ENCODE measurements around the gene RMND1. TPM values are rescaled to one million over a fixed set of nuclear protein-coding genes. Genes with fewer than 3 reads are reported as not detected.
A peak's percentile ranks its signal among the peaks of the same experiment; 100 is the strongest.
"Not testable (repeated sequence)": the region's sequence is repeated elsewhere in the genome, so short reads cannot be mapped to it uniquely, and the experiment has no call there.

The RMND1 gene
- total RNA-seq, 1 donor from 2014 or later: 28.6 TPM

- Mint-ChIP-seq H3K4me3 (no peak overlapping the region), H3K27ac (no peak overlapping the region), H3K4me1 (ENCODE audit: unreplicated experiment) (no peaks in the 10 kb centered on the region), H3K27me3 (no peaks in the 10 kb centered on the region), H3K36me3 (peaks cover 28% of the 10 kb centered on the region), H3K9me3 (no peaks in the 10 kb centered on the region)
- no peak for DNase-seq (ENCODE audit: extremely low spot score, unreplicated experiment)
- no peak for TF ChIP-seq CTCF (conservative IDR thresholded peaks at IDR 0.05)
Observed at GRCh38 chr6:151365233-151365632, 86.7 kb downstream of the RMND1 start.

GRCh38 chr6:151359486-151359885 is 92.4 kb downstream of the RMND1 start:
- H3K4me3 Mint-ChIP-seq: peak overlapping the region; percentile 39
- no peaks in the 10 kb centered on the region for H3K27me3 Mint-ChIP-seq
- H3K4me1 Mint-ChIP-seq (ENCODE audit: unreplicated experiment): no peaks in the 10 kb centered on the region
- H3K27ac Mint-ChIP-seq: peak overlapping the region; percentile 93
- no peak for DNase-seq (ENCODE audit: extremely low spot score, unreplicated experiment)
- H3K36me3 Mint-ChIP-seq: peaks cover 21% of the 10 kb centered on the region
- no peaks in the 10 kb centered on the region for H3K9me3 Mint-ChIP-seq
- no peak for TF ChIP-seq CTCF (conservative IDR thresholded peaks at IDR 0.05)

- Mint-ChIP-seq H3K27ac (peak overlapping the region; percentile 44), H3K27me3 (no peaks in the 10 kb centered on the region), H3K4me1 (ENCODE audit: unreplicated experiment) (no peaks in the 10 kb centered on the region), H3K4me3 (no peak overlapping the region), H3K36me3 (peaks cover 18% of the 10 kb centered on the region), H3K9me3 (no peaks in the 10 kb centered on the region)
- TF ChIP-seq CTCF (conservative IDR thresholded peaks at IDR 0.05): no peak
- DNase-seq (ENCODE audit: extremely low spot score, unreplicated experiment): no peak
Observed at GRCh38 chr6:151358475-151358874, 93.5 kb downstream of the RMND1 start.

- no peak overlapping the region for H3K4me3 Mint-ChIP-seq
- no peaks in the 10 kb centered on the region for H3K27me3 Mint-ChIP-seq
- no peak for TF ChIP-seq CTCF (conservative IDR thresholded peaks at IDR 0.05)
- H3K36me3 Mint-ChIP-seq: peaks cover 18% of the 10 kb centered on the region
- DNase-seq (ENCODE audit: extremely low spot score, unreplicated experiment): no peak
- H3K9me3 Mint-ChIP-seq: no peaks in the 10 kb centered on the region
- H3K4me1 Mint-ChIP-seq (ENCODE audit: unreplicated experiment): no peaks in the 10 kb centered on the region
- H3K27ac Mint-ChIP-seq: peak overlapping the region; percentile 44
Observed at GRCh38 chr6:151357758-151358436, 94.0 kb downstream of the RMND1 start.

GRCh38 chr6:151356983-151357382 is 94.9 kb downstream of the RMND1 start:
- not testable (repeated sequence) for DNase-seq (ENCODE audit: extremely low spot score, unreplicated experiment); H3K4me3 Mint-ChIP-seq; H3K4me1 Mint-ChIP-seq (ENCODE audit: unreplicated experiment); H3K9me3 Mint-ChIP-seq; H3K27me3 Mint-ChIP-seq
- peak overlapping the region; percentile 56 for H3K27ac Mint-ChIP-seq
- H3K36me3 Mint-ChIP-seq: peaks cover 17% of the 10 kb centered on the region

Other genes starting within 250 kb of the RMND1 start
- 67.4 and 138 TPM in 2 replicates for gene AKAP12, start 212.2 kb downstream of the RMND1 start, total RNA-seq (ENCODE audit: low replicate concordance)
- 13.5 and 14.8 TPM in 2 replicates for gene ZBTB2, start 60.6 kb downstream of the RMND1 start, total RNA-seq (ENCODE audit: low replicate concordance)
- 0.24 and 1.9 TPM in 2 replicates for gene CCDC170, start 41.9 kb upstream of the RMND1 start, total RNA-seq (ENCODE audit: low replicate concordance)

Measured in type B pancreatic cell (in vitro differentiated cells).